ENCODE results near the gene ZNF593. TPM values are rescaled to one million over a fixed set of nuclear protein-coding genes. Genes with fewer than 3 reads are reported as not detected.

Gene ZNF593
- total and polyA plus RNA-seq, 9 of the 15 experiments (the other 6 are each of a cell fraction or from before 2014, with no cell fraction given): 9.8 to 334 (median 48.2) TPM

DNA sequence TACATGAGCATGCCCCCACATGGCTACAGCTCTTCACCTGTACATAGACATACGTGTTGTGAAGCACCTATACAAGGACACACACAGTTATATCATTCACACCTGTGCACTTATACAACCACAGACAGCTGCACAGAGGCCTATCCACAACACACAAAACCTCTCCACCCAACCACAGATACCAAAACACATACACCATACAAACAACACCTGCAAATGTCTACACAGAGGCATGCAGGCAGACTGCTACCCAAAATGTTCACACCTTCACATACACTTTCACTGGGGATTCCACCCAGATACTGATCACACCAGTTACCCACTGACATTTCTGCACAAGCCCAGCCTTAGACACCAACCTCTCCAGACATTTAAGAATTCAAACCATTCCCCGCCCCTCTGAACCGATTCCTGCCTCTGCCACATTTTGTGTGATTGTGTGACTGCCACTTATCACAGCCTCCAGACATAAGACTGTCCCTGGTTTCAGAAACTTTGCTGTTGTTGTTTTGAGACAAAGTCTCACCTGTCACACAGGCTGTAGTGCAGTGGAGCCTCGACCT lies 2.9 kb upstream of the ZNF593 start:
- DNase-seq (ENCODE audit: extremely low read depth in 1 of 4, low spot score in 3 of 4) (no peak), ATAC-seq (no peak), FAIRE-seq (peak; percentile 48)
- intact Hi-C loops (cut with micrococcal nuclease): no loop called here
- Histone ChIP-seq H3K9me3 (replicated peaks; ENCODE audit: control insufficient read depth, insufficient read depth, low read depth, low read length) (no peaks in the 10 kb centered on the region), H3K9me1 (ENCODE audit: control insufficient read depth, insufficient read depth, low read length) (peaks cover 4% of the 10 kb centered on the region), H3K4me3 (no peak overlapping the region), H3K27me3 (ENCODE audit: control insufficient read depth in 2 of 2, insufficient read depth in 2 of 2, low read length in 2 of 2) (no peaks in the 10 kb centered on the region), H2AFZ (ENCODE audit: low read depth, low read length) (no peak overlapping the region), H4K20me1 (replicated peaks; ENCODE audit: control insufficient read depth, insufficient read depth, low read length) (no peaks in the 10 kb centered on the region), H3K36me3 (ENCODE audit: control insufficient read depth, insufficient read depth, low read length) (peaks cover 14% of the 10 kb centered on the region; the same call in 1 of the 3 replicates), H3K9ac (ENCODE audit: insufficient read depth in 1 of 2, low read depth in 2 of 2, low read length in 2 of 2) (peak overlapping the region in 1 of 2 experiments; percentile 21; a peak in 1 of 4 replicates), H3K4me1 (replicated peaks in 1 of 2; ENCODE audit: control insufficient read depth in 2 of 2, insufficient read depth in 2 of 2, low read length in 2 of 2) (peaks cover 27 to 50% of the 10 kb centered on the region in 2 experiments), H3K27ac (ENCODE audit: extremely low read depth, low read depth, low read length) (no peak overlapping the region), H3K4me2 (ENCODE audit: insufficient read depth, low read length) (no peak overlapping the region), H3K79me2 (ENCODE audit: control insufficient read depth, insufficient read depth, low read length) (peaks cover 21% of the 10 kb centered on the region)
- CTCF ChIA-PET (ENCODE audit: low intra/inter-chr PET ratio): interaction anchor here (0.7 kb wide), 1 partner anchor 20 kb away, joined by 3 read pairs; no protein-coding TSS in a partner anchor
- 28% methylated on average over 4 of the region's 4 CpGs for WGBS (ENCODE audit: insufficient coverage, low coverage, missing lambda C conversion rate)
- BruUV-seq (replicated peaks): no TSS peak
- POLR2A ChIA-PET: interaction anchor here (0.8 kb wide), 1 partner anchor 60 kb away, joined by 3 read pairs; no protein-coding TSS in a partner anchor
- in situ Hi-C loops (cut with MboI): no loop called here
- TF ChIP-seq YY1 (IDR thresholded peaks at IDR 0.05; ENCODE audit: borderline replicate concordance in 1 of 3, control insufficient read depth in 1 of 3, extremely low read depth in 1 of 3, insufficient read depth in 3 of 3, insufficient read length in 1 of 3, insufficient replicate concordance in 2 of 3, low read depth in 1 of 3, low read length in 2 of 3) (no peak), ETS2 (tag; IDR thresholded peaks at IDR 0.05; ENCODE audit: borderline replicate concordance, poor library complexity, severe bottlenecking) (no peak), MEF2A (IDR thresholded peaks at IDR 0.05; ENCODE audit: control insufficient read depth, low read depth, low read length) (no peak), FOXJ3 (CRISPR knock-in tag; IDR thresholded peaks at IDR 0.05) (no peak), KLF13 (tag; IDR thresholded peaks at IDR 0.05; ENCODE audit: borderline replicate concordance, low read depth) (no peak), PHB (CRISPR knock-in tag; IDR thresholded peaks at IDR 0.05) (no peak), MAFF (IDR thresholded peaks at IDR 0.05; ENCODE audit: low read length) (no peak), MTA3 (IDR thresholded peaks at IDR 0.05; ENCODE audit: borderline replicate concordance) (no peak), THRB (CRISPR knock-in tag; conservative IDR thresholded peaks at IDR 0.05) (no peak), FOXA3 (CRISPR knock-in tag; conservative IDR thresholded peaks at IDR 0.05 in 1 of 2, IDR thresholded peaks at IDR 0.05 in 1 of 2) (no peak), HNRNPLL (IDR thresholded peaks at IDR 0.05; ENCODE audit: low read depth, low read length, poor library complexity, severe bottlenecking) (no peak)
